ENCODE results near the gene PTPRN2.

PTPRN2 gene

GRCh38 chr7:157618823-157619606 is 968.6 kb downstream of the PTPRN2 start:
- Mint-ChIP-seq H3K9me3 (no peaks in the 10 kb centered on the region), H3K27me3 (peaks cover 65% of the 10 kb centered on the region), H3K4me3 (no peak overlapping the region), H3K36me3 (peaks cover 8% of the 10 kb centered on the region), H3K4me1 (peaks cover 35% of the 10 kb centered on the region), H3K27ac (no peak overlapping the region)
- CTCF ChIA-PET = no interaction called here
- no peak for DNase-seq

DNA sequence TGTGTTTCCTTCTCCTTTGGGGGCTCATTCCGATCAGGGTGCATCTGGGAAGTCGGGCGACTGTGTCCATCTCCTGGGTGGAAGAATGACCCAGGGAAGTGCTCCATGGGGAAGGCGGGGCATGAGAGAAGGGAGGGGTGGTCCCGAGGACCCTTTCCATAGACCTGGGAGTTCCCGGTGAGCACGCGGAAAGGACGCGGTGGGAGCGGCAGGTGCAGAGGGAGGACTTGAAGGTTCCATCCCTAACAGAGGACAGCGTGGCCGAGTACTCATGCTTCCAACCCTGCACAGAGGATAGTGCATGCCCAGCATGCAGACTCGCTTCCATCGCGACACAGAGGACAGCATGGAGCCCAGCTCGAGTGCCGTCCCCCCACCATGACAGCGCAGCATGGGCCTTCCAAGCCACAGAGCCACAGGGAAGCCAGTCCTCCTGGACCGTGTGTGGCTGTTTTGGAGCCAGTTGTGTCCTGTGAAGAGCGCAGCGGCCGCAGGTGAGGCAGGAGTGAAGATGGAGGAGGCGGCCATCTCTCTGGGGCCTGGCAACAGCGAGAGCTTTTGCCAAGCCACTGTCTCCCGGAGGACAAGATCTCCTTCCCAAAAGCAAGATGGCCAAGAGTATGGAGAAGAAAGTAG is 969.4 kb downstream of the PTPRN2 start:
- Mint-ChIP-seq H3K27ac (no peak overlapping the region), H3K36me3 (no peaks in the 10 kb centered on the region), H3K27me3 (peaks cover 73% of the 10 kb centered on the region), H3K9me3 (no peaks in the 10 kb centered on the region), H3K4me3 (no peak overlapping the region), H3K4me1 (peaks cover 30% of the 10 kb centered on the region)
- DNase-seq = no peak
- CTCF ChIA-PET = no interaction called here

DNA sequence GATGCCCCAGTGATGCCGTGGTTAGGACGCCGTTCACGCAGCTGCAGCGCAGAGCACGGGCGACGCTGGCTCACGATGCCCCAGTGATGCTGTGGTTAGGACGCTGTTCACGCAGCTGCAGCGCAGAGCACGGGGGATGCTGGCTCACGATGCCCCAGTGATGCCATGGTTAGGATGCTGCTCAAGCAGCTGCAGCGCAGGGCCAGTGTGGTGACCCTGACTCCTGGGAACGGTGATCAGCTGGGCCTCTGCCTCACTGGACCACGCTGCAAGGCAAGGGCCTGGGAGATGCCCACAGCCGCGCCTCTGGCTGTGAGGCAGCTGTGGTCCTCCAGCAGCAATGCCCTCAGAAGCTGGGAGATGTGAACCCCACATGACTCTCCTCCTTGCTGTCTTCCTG is 970.2 kb downstream of the PTPRN2 start:
- no peaks in the 10 kb centered on the region for H3K9me3 Mint-ChIP-seq
- H3K27ac Mint-ChIP-seq = no peak overlapping the region
- CTCF ChIA-PET = no interaction called here
- no peaks in the 10 kb centered on the region for H3K36me3 Mint-ChIP-seq
- H3K4me1 Mint-ChIP-seq = peaks cover 26% of the 10 kb centered on the region
- no peak for DNase-seq
- no peak overlapping the region for H3K4me3 Mint-ChIP-seq
- peaks cover 74% of the 10 kb centered on the region for H3K27me3 Mint-ChIP-seq

DNA sequence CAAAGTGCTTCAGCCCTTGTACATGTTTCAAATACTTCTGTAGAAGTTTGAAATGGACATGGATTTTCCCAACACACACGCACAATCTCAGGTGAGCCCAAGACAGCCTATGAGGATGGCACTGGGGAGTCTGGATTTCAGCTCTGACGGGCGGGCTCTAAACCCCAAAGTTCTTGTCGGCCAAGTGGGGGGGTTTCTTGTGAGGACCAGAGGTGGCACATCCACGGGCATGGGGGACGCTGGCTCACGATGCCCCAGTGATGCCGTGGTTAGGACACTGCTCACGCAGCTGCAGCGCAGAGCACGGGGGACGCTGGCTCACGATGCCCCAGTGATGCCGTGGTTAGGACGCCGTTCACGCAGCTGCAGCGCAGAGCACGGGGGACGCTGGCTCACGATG is 970.7 kb downstream of the PTPRN2 start:
- Mint-ChIP-seq H3K36me3 (peaks cover 2% of the 10 kb centered on the region), H3K27me3 (peaks cover 73% of the 10 kb centered on the region), H3K4me1 (peaks cover 26% of the 10 kb centered on the region), H3K27ac (no peak overlapping the region), H3K9me3 (no peaks in the 10 kb centered on the region), H3K4me3 (no peak overlapping the region)
- DNase-seq = no peak
- CTCF ChIA-PET = no interaction called here

- CTCF ChIA-PET = no interaction called here
- no peaks in the 10 kb centered on the region for H3K9me3 Mint-ChIP-seq
- no peak overlapping the region for H3K27ac Mint-ChIP-seq
- H3K27me3 Mint-ChIP-seq = peaks cover 74% of the 10 kb centered on the region
- H3K4me3 Mint-ChIP-seq = no peak overlapping the region
- H3K36me3 Mint-ChIP-seq = peaks cover 2% of the 10 kb centered on the region
- H3K4me1 Mint-ChIP-seq = peaks cover 23% of the 10 kb centered on the region
- DNase-seq = no peak
Measured at GRCh38 chr7:157616426-157616825, 971.2 kb downstream of the PTPRN2 start.

GRCh38 chr7:157615852-157616251 is 971.8 kb downstream of the PTPRN2 start:
- no peak overlapping the region for H3K27ac Mint-ChIP-seq
- peaks cover 78% of the 10 kb centered on the region for H3K27me3 Mint-ChIP-seq
- H3K4me1 Mint-ChIP-seq = peaks cover 26% of the 10 kb centered on the region
- H3K36me3 Mint-ChIP-seq = peaks cover 4% of the 10 kb centered on the region
- no peak for DNase-seq
- H3K9me3 Mint-ChIP-seq = no peaks in the 10 kb centered on the region
- CTCF ChIA-PET = no interaction called here
- no peak overlapping the region for H3K4me3 Mint-ChIP-seq

GRCh38 chr7:157615101-157615817 is 972.4 kb downstream of the PTPRN2 start:
- Mint-ChIP-seq H3K4me3 (no peak overlapping the region), H3K9me3 (no peaks in the 10 kb centered on the region), H3K27ac (no peak overlapping the region), H3K36me3 (peaks cover 4% of the 10 kb centered on the region), H3K27me3 (peaks cover 78% of the 10 kb centered on the region), H3K4me1 (peaks cover 26% of the 10 kb centered on the region)
- CTCF ChIA-PET = interaction anchor here (0.9 kb wide), 1 partner anchor 181 kb away, joined by 3 read pairs; no protein-coding TSS in a partner anchor
- no peak for DNase-seq

- H3K4me3 Mint-ChIP-seq = peak overlapping the region; percentile 27
- no peak for DNase-seq
- no peaks in the 10 kb centered on the region for H3K9me3 Mint-ChIP-seq
- CTCF ChIA-PET = interaction anchor here (0.7 to 1.3 kb wide), 3 partner anchors 24 to 182 kb away, joined by 3 read pairs; no protein-coding TSS in a partner anchor
- H3K36me3 Mint-ChIP-seq = peaks cover 4% of the 10 kb centered on the region
- H3K27me3 Mint-ChIP-seq = peaks cover 73% of the 10 kb centered on the region
- H3K4me1 Mint-ChIP-seq = peaks cover 26% of the 10 kb centered on the region
- H3K27ac Mint-ChIP-seq = peak overlapping the region; percentile 3
Measured at GRCh38 chr7:157614457-157615020, 973.1 kb downstream of the PTPRN2 start.

DNA sequence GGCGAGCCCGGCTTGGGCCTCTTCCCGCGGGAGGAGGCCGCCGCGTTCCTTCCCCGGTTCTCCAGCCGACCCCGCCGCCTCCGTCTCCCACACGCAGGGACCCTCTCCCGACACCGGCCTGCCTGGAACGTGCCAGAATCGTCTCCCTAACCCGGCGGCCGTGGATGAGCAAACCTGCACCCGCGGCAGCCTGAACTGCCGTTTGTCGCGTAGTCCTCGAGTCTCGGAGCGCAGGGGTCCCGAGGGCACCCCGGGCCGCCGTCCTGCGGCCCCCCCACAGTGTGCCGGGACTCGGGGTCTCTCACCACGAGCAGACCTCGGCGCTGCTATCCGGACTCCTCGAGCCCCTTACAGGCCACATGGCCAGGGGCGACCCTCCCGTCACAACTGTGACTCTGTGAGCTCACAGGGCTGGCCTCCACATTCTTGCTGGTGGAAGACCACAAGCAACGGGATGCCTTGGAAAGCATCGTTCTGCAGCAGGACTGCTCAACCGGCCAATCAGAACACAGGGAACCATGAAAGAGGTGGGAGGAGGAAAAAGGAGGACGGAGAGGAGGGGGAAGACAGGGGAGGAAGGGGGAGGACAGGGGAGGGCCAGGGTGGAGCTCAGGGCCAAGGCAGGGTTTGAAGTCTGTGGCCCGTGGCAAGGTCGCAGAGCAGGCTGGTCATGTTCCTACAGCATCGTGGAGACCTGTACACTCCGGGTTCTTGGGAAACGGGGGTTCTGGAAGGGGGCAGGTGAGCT is 973.9 kb downstream of the PTPRN2 start:
- DNase-seq = no peak
- Mint-ChIP-seq H3K27ac (peak overlapping the region; percentile 92), H3K4me3 (peak overlapping the region; percentile 27), H3K4me1 (peaks cover 26% of the 10 kb centered on the region), H3K9me3 (no peaks in the 10 kb centered on the region), H3K36me3 (peaks cover 4% of the 10 kb centered on the region), H3K27me3 (peaks cover 69% of the 10 kb centered on the region)
- CTCF ChIA-PET = interaction anchor here (0.7 to 1.3 kb wide), 2 partner anchors 25 to 181 kb away, joined by 3 read pairs; no protein-coding TSS in a partner anchor

GRCh38 chr7:157612664-157613561 is 974.7 kb downstream of the PTPRN2 start:
- H3K36me3 Mint-ChIP-seq = peaks cover 4% of the 10 kb centered on the region
- peaks cover 60% of the 10 kb centered on the region for H3K27me3 Mint-ChIP-seq
- H3K4me3 Mint-ChIP-seq = peak overlapping the region; percentile 82
- H3K27ac Mint-ChIP-seq = peak overlapping the region; percentile 92
- H3K4me1 Mint-ChIP-seq = peaks cover 26% of the 10 kb centered on the region
- CTCF ChIA-PET = interaction anchor here (0.6 to 1.2 kb wide), 2 partner anchors 44 to 245 kb away, joined by 3 to 5 read pairs; no protein-coding TSS in a partner anchor
- peak; percentile 84 for DNase-seq
- no peaks in the 10 kb centered on the region for H3K9me3 Mint-ChIP-seq

GRCh38 chr7:157612009-157612663 is 975.5 kb downstream of the PTPRN2 start:
- Mint-ChIP-seq H3K27ac (peak overlapping the region; percentile 92), H3K27me3 (peaks cover 55% of the 10 kb centered on the region), H3K4me1 (peaks cover 26% of the 10 kb centered on the region), H3K4me3 (peak overlapping the region; percentile 82), H3K36me3 (peaks cover 4% of the 10 kb centered on the region), H3K9me3 (no peaks in the 10 kb centered on the region)
- CTCF ChIA-PET = interaction anchor here (1.2 kb wide), 1 partner anchor 44 kb away, joined by 3 read pairs; no protein-coding TSS in a partner anchor
- DNase-seq = no peak

DNA sequence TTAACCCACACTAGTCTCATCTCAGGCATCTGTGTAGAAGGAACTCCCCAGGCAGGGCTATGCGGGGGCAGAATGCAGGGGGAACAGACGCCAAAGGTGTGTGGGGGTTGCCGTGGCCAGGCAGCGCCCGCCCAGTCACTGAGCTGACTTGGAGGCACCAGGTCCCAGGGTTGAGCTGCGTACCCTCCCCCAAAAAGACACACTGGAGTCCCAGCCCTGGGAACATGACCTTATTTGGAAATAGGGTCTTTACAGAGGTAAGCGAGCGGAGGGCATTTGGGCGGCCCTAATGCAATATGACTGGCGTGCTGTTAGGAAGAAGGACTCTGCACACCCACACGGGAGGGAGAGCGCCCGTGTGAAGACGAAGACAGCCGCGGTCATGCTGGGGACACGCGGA is 976.3 kb downstream of the PTPRN2 start:
- Mint-ChIP-seq H3K4me3 (peak overlapping the region; percentile 62), H3K9me3 (no peaks in the 10 kb centered on the region), H3K36me3 (peaks cover 4% of the 10 kb centered on the region), H3K27me3 (peaks cover 49% of the 10 kb centered on the region), H3K27ac (peak overlapping the region; percentile 74), H3K4me1 (peaks cover 28% of the 10 kb centered on the region)
- CTCF ChIA-PET = no interaction called here
- DNase-seq = no peak

All from activated naive CD4-positive, alpha-beta T cell treated with anti-CD3 and anti-CD28 coated beads, Interleukin-2, amount 10 ng/mL, durations not matched to agents 7 days and 5 days (primary cell).